Measurements from ENCODE around the gene GDE1.

DNA sequence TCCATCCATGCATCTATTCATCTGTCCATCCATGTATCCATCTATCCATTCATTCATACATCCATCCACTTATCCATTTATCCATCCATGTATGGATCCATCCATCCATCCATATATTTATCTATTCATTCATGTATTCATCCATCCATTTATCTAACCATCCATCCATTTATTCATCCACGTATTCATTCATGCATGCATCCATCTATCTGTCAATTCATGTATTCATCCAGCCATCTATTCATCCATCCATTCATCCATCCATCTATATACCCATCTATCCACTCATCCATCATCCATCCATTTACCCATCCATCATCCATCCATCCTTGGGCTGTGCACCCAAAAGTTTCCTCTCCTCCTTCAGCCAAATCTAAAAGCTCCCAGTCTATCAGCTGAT lies 43.4 kb downstream of the GDE1 start:
- TF ChIP-seq CTCF (IDR thresholded peaks at IDR 0.05) (no peak), POLR2A (IDR thresholded peaks at IDR 0.05) (no peak)

Data from vagina (tissue), 2 donors.